Endometrial microvascular endothelial cells (primary cell): Measurements from ENCODE around the gene CIROP. TPM values are rescaled to one million over a fixed set of nuclear protein-coding genes. Genes with fewer than 3 reads are reported as not detected.

Experiments used
- in situ Hi-C: cut with HindIII; loops from 2 replicates; pipeline ENCODE4 v1.10.0; 2017; ENCODE audit warnings: low sequenced_read_pairs, low pct_unique_long_range_greater_than_20kb; ENCODE audit errors: inconsistent ontology term
- total RNA-seq: library from RNA; depleted of rRNA; stranded (reverse); fragments of >200 nt; gene quantifications from one replicate; pipeline ENCODE4 v1.2.3, GENCODE V29; 2015; ENCODE audit errors: inconsistent ontology term

Gene CIROP
- total RNA-seq, 1 donor from 2014 or later, result not detected

GRCh38 chr14:23132970-23133369 is 28.2 kb upstream of the CIROP start:
- in situ Hi-C loops, result no loop called here

- in situ Hi-C loops, result no loop called here
Observed at GRCh38 chr14:23131482-23131881, 26.7 kb upstream of the CIROP start.

- in situ Hi-C loops, result no loop called here
Observed at GRCh38 chr14:23130871-23131270, 26.1 kb upstream of the CIROP start.

GRCh38 chr14:23129759-23130316 is 25.0 kb upstream of the CIROP start:
- in situ Hi-C loops, result no loop called here

GRCh38 chr14:23128969-23129758 is 24.4 kb upstream of the CIROP start:
- in situ Hi-C loops, result no loop called here

- in situ Hi-C loops, result no loop called here
Observed at GRCh38 chr14:23127861-23128260, 23.1 kb upstream of the CIROP start.

GRCh38 chr14:23126548-23127278 is 21.9 kb upstream of the CIROP start:
- in situ Hi-C loops, result no loop called here

GRCh38 chr14:23125933-23126524 is 21.2 kb upstream of the CIROP start:
- in situ Hi-C loops, result no loop called here

- in situ Hi-C loops, result no loop called here
Observed at GRCh38 chr14:23125011-23125410, 20.2 kb upstream of the CIROP start.

- in situ Hi-C loops, result no loop called here
Observed at GRCh38 chr14:23124337-23124954, 19.7 kb upstream of the CIROP start.

GRCh38 chr14:23123419-23123818 is 18.6 kb upstream of the CIROP start:
- in situ Hi-C loops, result no loop called here

GRCh38 chr14:23122086-23122485 is 17.3 kb upstream of the CIROP start:
- in situ Hi-C loops, result no loop called here

- in situ Hi-C loops, result no loop called here
Observed at GRCh38 chr14:23121361-23121771, 16.6 kb upstream of the CIROP start.

GRCh38 chr14:23120541-23121251 is 15.9 kb upstream of the CIROP start:
- in situ Hi-C loops, result no loop called here

GRCh38 chr14:23119363-23120327 is 14.9 kb upstream of the CIROP start:
- in situ Hi-C loops, result no loop called here

GRCh38 chr14:23118506-23119362 is 13.9 kb upstream of the CIROP start, which contains the start of gene CEBPE:
TSS of gene CEBPE (minus strand) at chr14:23119255. CDS start at chr14:23119091, 164 bp downstream.
- in situ Hi-C loops, result no loop called here
